K562 (cell line): ENCODE results near the gene FCAMR.

Experiments used
- ATF6 ChIP-seq: sonication (generic); formaldehyde crosslinking; IDR thresholded peaks from 2 replicates; pipeline ENCODE4 v1.4.0; 2020; ENCODE audit warnings: mild to moderate bottlenecking, missing genetic modification reagents
- BRF2 ChIP-seq: IDR thresholded peaks from 3 replicates; pipeline ENCODE4 v1.6.1; 2011; ENCODE audit warnings: borderline replicate concordance, mild to moderate bottlenecking; ENCODE audit not compliant: insufficient read length, insufficient read depth
- CHD2 ChIP-seq: IDR thresholded peaks from 2 replicates; pipeline ENCODE4 v1.6.1; 2011; ENCODE audit warnings: low read depth, low read length
- HMG20A ChIP-seq: fragments of 450-650 bp; formaldehyde crosslinking; conservative IDR thresholded peaks from 2 replicates; pipeline ENCODE4 v1.4.0; 2020; ENCODE audit warnings: mild to moderate bottlenecking, mixed read lengths
- MAFK ChIP-seq: IDR thresholded peaks from 2 replicates; pipeline ENCODE4 v1.6.1; 2011; ENCODE audit warnings: low read length, improper control_type of control experiment
- MAX ChIP-seq: sonication (generic); formaldehyde crosslinking; IDR thresholded peaks from 2 replicates; pipeline ENCODE4 v1.9.0; 2022; ENCODE audit warnings: mild to moderate bottlenecking, missing genetic modification reagents
- RBM39 ChIP-seq: fragments of 200-400 bp; formaldehyde crosslinking; optimal IDR thresholded peaks from 2 replicates; pipeline ENCODE3; 2018; ENCODE audit warnings: low read depth, low read length
- SRSF9 ChIP-seq: fragments of 200-400 bp; formaldehyde crosslinking; IDR thresholded peaks from 2 replicates; pipeline ENCODE4 v1.6.1; 2017; ENCODE audit warnings: low read depth, low read length, borderline replicate concordance
- ZNF239 ChIP-seq: fragments of 250-450 bp; sonication (Bioruptor Pico); IDR thresholded peaks from 2 replicates; pipeline ENCODE4 v1.4.0; 2020; ENCODE audit warnings: mild to moderate bottlenecking
- TF ChIP-seq, protein P1 (sequence below): fragments of 450-650 bp; IDR thresholded peaks from 2 replicates; pipeline ENCODE4 v1.6.1; 2016; ENCODE audit warnings: mild to moderate bottlenecking, moderate library complexity
- TF ChIP-seq, protein P2 (sequence below): fragments of 450-650 bp; formaldehyde crosslinking; IDR thresholded peaks from 2 replicates; pipeline ENCODE4 v1.4.0; 2020; ENCODE audit warnings: mild to moderate bottlenecking, mixed read lengths

- TF ChIP-seq MAX (CRISPR knock-in tag) (no peak), SRSF9 (no peak), RBM39 (no peak), ATF6 (no peak), CHD2 (no peak), ZNF239 (CRISPR knock-in tag) (no peak), MAFK (no peak), HMG20A (CRISPR knock-in tag) (no peak), BRF2 (no peak)
- TF ChIP-seq, protein P1, sequence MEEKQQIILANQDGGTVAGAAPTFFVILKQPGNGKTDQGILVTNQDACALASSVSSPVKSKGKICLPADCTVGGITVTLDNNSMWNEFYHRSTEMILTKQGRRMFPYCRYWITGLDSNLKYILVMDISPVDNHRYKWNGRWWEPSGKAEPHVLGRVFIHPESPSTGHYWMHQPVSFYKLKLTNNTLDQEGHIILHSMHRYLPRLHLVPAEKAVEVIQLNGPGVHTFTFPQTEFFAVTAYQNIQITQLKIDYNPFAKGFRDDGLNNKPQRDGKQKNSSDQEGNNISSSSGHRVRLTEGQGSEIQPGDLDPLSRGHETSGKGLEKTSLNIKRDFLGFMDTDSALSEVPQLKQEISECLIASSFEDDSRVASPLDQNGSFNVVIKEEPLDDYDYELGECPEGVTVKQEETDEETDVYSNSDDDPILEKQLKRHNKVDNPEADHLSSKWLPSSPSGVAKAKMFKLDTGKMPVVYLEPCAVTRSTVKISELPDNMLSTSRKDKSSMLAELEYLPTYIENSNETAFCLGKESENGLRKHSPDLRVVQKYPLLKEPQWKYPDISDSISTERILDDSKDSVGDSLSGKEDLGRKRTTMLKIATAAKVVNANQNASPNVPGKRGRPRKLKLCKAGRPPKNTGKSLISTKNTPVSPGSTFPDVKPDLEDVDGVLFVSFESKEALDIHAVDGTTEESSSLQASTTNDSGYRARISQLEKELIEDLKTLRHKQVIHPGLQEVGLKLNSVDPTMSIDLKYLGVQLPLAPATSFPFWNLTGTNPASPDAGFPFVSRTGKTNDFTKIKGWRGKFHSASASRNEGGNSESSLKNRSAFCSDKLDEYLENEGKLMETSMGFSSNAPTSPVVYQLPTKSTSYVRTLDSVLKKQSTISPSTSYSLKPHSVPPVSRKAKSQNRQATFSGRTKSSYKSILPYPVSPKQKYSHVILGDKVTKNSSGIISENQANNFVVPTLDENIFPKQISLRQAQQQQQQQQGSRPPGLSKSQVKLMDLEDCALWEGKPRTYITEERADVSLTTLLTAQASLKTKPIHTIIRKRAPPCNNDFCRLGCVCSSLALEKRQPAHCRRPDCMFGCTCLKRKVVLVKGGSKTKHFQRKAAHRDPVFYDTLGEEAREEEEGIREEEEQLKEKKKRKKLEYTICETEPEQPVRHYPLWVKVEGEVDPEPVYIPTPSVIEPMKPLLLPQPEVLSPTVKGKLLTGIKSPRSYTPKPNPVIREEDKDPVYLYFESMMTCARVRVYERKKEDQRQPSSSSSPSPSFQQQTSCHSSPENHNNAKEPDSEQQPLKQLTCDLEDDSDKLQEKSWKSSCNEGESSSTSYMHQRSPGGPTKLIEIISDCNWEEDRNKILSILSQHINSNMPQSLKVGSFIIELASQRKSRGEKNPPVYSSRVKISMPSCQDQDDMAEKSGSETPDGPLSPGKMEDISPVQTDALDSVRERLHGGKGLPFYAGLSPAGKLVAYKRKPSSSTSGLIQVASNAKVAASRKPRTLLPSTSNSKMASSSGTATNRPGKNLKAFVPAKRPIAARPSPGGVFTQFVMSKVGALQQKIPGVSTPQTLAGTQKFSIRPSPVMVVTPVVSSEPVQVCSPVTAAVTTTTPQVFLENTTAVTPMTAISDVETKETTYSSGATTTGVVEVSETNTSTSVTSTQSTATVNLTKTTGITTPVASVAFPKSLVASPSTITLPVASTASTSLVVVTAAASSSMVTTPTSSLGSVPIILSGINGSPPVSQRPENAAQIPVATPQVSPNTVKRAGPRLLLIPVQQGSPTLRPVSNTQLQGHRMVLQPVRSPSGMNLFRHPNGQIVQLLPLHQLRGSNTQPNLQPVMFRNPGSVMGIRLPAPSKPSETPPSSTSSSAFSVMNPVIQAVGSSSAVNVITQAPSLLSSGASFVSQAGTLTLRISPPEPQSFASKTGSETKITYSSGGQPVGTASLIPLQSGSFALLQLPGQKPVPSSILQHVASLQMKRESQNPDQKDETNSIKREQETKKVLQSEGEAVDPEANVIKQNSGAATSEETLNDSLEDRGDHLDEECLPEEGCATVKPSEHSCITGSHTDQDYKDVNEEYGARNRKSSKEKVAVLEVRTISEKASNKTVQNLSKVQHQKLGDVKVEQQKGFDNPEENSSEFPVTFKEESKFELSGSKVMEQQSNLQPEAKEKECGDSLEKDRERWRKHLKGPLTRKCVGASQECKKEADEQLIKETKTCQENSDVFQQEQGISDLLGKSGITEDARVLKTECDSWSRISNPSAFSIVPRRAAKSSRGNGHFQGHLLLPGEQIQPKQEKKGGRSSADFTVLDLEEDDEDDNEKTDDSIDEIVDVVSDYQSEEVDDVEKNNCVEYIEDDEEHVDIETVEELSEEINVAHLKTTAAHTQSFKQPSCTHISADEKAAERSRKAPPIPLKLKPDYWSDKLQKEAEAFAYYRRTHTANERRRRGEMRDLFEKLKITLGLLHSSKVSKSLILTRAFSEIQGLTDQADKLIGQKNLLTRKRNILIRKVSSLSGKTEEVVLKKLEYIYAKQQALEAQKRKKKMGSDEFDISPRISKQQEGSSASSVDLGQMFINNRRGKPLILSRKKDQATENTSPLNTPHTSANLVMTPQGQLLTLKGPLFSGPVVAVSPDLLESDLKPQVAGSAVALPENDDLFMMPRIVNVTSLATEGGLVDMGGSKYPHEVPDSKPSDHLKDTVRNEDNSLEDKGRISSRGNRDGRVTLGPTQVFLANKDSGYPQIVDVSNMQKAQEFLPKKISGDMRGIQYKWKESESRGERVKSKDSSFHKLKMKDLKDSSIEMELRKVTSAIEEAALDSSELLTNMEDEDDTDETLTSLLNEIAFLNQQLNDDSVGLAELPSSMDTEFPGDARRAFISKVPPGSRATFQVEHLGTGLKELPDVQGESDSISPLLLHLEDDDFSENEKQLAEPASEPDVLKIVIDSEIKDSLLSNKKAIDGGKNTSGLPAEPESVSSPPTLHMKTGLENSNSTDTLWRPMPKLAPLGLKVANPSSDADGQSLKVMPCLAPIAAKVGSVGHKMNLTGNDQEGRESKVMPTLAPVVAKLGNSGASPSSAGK, result no peak
- TF ChIP-seq, protein P2, sequence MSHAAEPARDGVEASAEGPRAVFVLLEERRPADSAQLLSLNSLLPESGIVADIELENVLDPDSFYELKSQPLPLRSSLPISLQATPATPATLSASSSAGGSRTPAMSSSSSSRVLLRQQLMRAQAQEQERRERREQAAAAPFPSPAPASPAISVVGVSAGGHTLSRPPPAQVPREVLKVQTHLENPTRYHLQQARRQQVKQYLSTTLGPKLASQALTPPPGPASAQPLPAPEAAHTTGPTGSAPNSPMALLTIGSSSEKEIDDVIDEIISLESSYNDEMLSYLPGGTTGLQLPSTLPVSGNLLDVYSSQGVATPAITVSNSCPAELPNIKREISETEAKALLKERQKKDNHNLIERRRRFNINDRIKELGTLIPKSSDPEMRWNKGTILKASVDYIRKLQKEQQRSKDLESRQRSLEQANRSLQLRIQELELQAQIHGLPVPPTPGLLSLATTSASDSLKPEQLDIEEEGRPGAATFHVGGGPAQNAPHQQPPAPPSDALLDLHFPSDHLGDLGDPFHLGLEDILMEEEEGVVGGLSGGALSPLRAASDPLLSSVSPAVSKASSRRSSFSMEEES, result no peak
Observed at GRCh38 chr1:206953126-206953525, 17.1 kb downstream of the FCAMR start.
